Activated CD4-positive, alpha-beta memory T cell treated with anti-CD3 and anti-CD28 coated beads, Interleukin-2, amount 10 ng/mL, durations not matched to agents 7 days and 5 days (primary cell): ENCODE results near the gene KCNMA1. TPM values are rescaled to one million over a fixed set of nuclear protein-coding genes. Genes with fewer than 3 reads are reported as not detected.

ENCODE experiments used
- CTCF ChIA-PET: fragments of 350-600 bp; sonication (Branson Sonifier 250); formaldehyde crosslinking; loops from one replicate; lab custom pipeline; 2021; ENCODE audit warnings: antibody characterized with exemption, inconsistent platforms; lab: Charles Lee
- POLR2A ChIA-PET: fragments of 350-600 bp; sonication (Branson Sonifier 250); formaldehyde crosslinking; loops from one replicate; lab custom pipeline; 2021; ENCODE audit warnings: antibody characterized with exemption; lab: Charles Lee
- DNase-seq: peaks from one replicate; pipeline ENCODE4 v3.0.0-alpha.2; 2020
- H3K27ac Mint-ChIP-seq: one replicate; pipeline ENCODE4 v1.8.0; 2021; ENCODE audit warnings: mild to moderate bottlenecking, mixed read lengths
- H3K27me3 Mint-ChIP-seq: one replicate; pipeline ENCODE4 v1.8.0; 2021; ENCODE audit warnings: mixed read lengths
- H3K36me3 Mint-ChIP-seq: one replicate; pipeline ENCODE4 v1.8.0; 2021; ENCODE audit warnings: low read depth, mixed read lengths
- H3K4me1 Mint-ChIP-seq: one replicate; pipeline ENCODE4 v1.8.0; 2021; ENCODE audit warnings: mixed read lengths
- H3K4me3 Mint-ChIP-seq: one replicate; pipeline ENCODE4 v1.8.0; 2021; ENCODE audit warnings: mild to moderate bottlenecking, mixed read lengths
- H3K9me3 Mint-ChIP-seq: one replicate; pipeline ENCODE4 v1.8.0; 2021; ENCODE audit warnings: mixed read lengths
- total RNA-seq, 2 experiments: library from RNA; stranded (reverse); gene quantifications; one replicate each; pipeline ENCODE4 v1.2.3, GENCODE V29; 2021

KCNMA1 gene
- total RNA-seq, 2 experiments from 2014 or later: 0.25 to 0.38 TPM

GRCh38 chr10:77123330-77123729, 514.3 kb downstream of the KCNMA1 start:
- peaks cover 2% of the 10 kb centered on the region for H3K27me3 Mint-ChIP-seq
- CTCF ChIA-PET: interaction anchor here (0.6 kb wide), 1 partner anchor 24 kb away, joined by 3 read pairs; no protein-coding TSS in a partner anchor
- H3K9me3 Mint-ChIP-seq: no peaks in the 10 kb centered on the region
- H3K36me3 Mint-ChIP-seq: no peaks in the 10 kb centered on the region
- no peak overlapping the region for H3K4me3 Mint-ChIP-seq
- no peak overlapping the region for H3K27ac Mint-ChIP-seq
- DNase-seq: no peak
- POLR2A ChIA-PET: no interaction called here
- H3K4me1 Mint-ChIP-seq: no peaks in the 10 kb centered on the region

GRCh38 chr10:77121829-77122228, 515.8 kb downstream of the KCNMA1 start:
- no peaks in the 10 kb centered on the region for H3K36me3 Mint-ChIP-seq
- ChIA-PET POLR2A (no interaction called here), CTCF (no interaction called here)
- H3K4me1 Mint-ChIP-seq: no peaks in the 10 kb centered on the region
- no peak overlapping the region for H3K4me3 Mint-ChIP-seq
- no peaks in the 10 kb centered on the region for H3K27me3 Mint-ChIP-seq
- H3K9me3 Mint-ChIP-seq: no peaks in the 10 kb centered on the region
- no peak for DNase-seq
- H3K27ac Mint-ChIP-seq: no peak overlapping the region

GRCh38 chr10:77120666-77121376, 516.8 kb downstream of the KCNMA1 start:
- H3K27ac Mint-ChIP-seq: no peak overlapping the region
- POLR2A ChIA-PET: no interaction called here
- H3K4me3 Mint-ChIP-seq: no peak overlapping the region
- no peaks in the 10 kb centered on the region for H3K9me3 Mint-ChIP-seq
- CTCF ChIA-PET: no interaction called here
- no peaks in the 10 kb centered on the region for H3K4me1 Mint-ChIP-seq
- H3K27me3 Mint-ChIP-seq: no peaks in the 10 kb centered on the region
- no peaks in the 10 kb centered on the region for H3K36me3 Mint-ChIP-seq
- DNase-seq: no peak

GRCh38 chr10:77120012-77120411, 517.6 kb downstream of the KCNMA1 start:
- Mint-ChIP-seq H3K27ac (no peak overlapping the region), H3K4me1 (no peaks in the 10 kb centered on the region), H3K27me3 (no peaks in the 10 kb centered on the region), H3K9me3 (no peaks in the 10 kb centered on the region), H3K4me3 (no peak overlapping the region), H3K36me3 (no peaks in the 10 kb centered on the region)
- CTCF ChIA-PET: no interaction called here
- POLR2A ChIA-PET: no interaction called here
- no peak for DNase-seq

- Mint-ChIP-seq H3K27me3 (no peaks in the 10 kb centered on the region), H3K36me3 (no peaks in the 10 kb centered on the region), H3K4me1 (no peaks in the 10 kb centered on the region), H3K27ac (no peak overlapping the region), H3K9me3 (no peaks in the 10 kb centered on the region), H3K4me3 (no peak overlapping the region)
- DNase-seq: no peak
- ChIA-PET CTCF (no interaction called here), POLR2A (no interaction called here)
Measured at GRCh38 chr10:77118603-77119282, 518.9 kb downstream of the KCNMA1 start.

GRCh38 chr10:77117501-77117900, 520.1 kb downstream of the KCNMA1 start:
- ChIA-PET POLR2A (no interaction called here), CTCF (no interaction called here)
- no peaks in the 10 kb centered on the region for H3K4me1 Mint-ChIP-seq
- no peak overlapping the region for H3K4me3 Mint-ChIP-seq
- H3K9me3 Mint-ChIP-seq: no peaks in the 10 kb centered on the region
- H3K27ac Mint-ChIP-seq: no peak overlapping the region
- H3K36me3 Mint-ChIP-seq: no peaks in the 10 kb centered on the region
- no peak for DNase-seq
- no peaks in the 10 kb centered on the region for H3K27me3 Mint-ChIP-seq

- no peaks in the 10 kb centered on the region for H3K9me3 Mint-ChIP-seq
- CTCF ChIA-PET: no interaction called here
- no peaks in the 10 kb centered on the region for H3K27me3 Mint-ChIP-seq
- POLR2A ChIA-PET: no interaction called here
- H3K36me3 Mint-ChIP-seq: no peaks in the 10 kb centered on the region
- DNase-seq: no peak
- no peak overlapping the region for H3K4me3 Mint-ChIP-seq
- no peaks in the 10 kb centered on the region for H3K4me1 Mint-ChIP-seq
- no peak overlapping the region for H3K27ac Mint-ChIP-seq
Measured at GRCh38 chr10:77116904-77117303, 520.7 kb downstream of the KCNMA1 start.

- no peak for DNase-seq
- H3K36me3 Mint-ChIP-seq: no peaks in the 10 kb centered on the region
- H3K4me1 Mint-ChIP-seq: no peaks in the 10 kb centered on the region
- H3K27ac Mint-ChIP-seq: no peak overlapping the region
- no peaks in the 10 kb centered on the region for H3K9me3 Mint-ChIP-seq
- no peaks in the 10 kb centered on the region for H3K27me3 Mint-ChIP-seq
- CTCF ChIA-PET: no interaction called here
- POLR2A ChIA-PET: no interaction called here
- no peak overlapping the region for H3K4me3 Mint-ChIP-seq
Measured at GRCh38 chr10:77114181-77114821, 523.3 kb downstream of the KCNMA1 start.

GRCh38 chr10:77111611-77112550, 525.7 kb downstream of the KCNMA1 start:
- Mint-ChIP-seq H3K9me3 (no peaks in the 10 kb centered on the region), H3K4me1 (no peaks in the 10 kb centered on the region), H3K27me3 (no peaks in the 10 kb centered on the region), H3K36me3 (no peaks in the 10 kb centered on the region), H3K4me3 (no peak overlapping the region), H3K27ac (no peak overlapping the region)
- ChIA-PET POLR2A (no interaction called here), CTCF (no interaction called here)
- no peak for DNase-seq

GRCh38 chr10:77110757-77111156, 526.9 kb downstream of the KCNMA1 start:
- H3K4me1 Mint-ChIP-seq: no peaks in the 10 kb centered on the region

GRCh38 chr10:77109351-77109994, 528.1 kb downstream of the KCNMA1 start:
- no peaks in the 10 kb centered on the region for H3K9me3 Mint-ChIP-seq
- H3K36me3 Mint-ChIP-seq: no peaks in the 10 kb centered on the region

More at GRCh38 chr10:77110757-77111156, 526.9 kb downstream of the KCNMA1 start:
- Mint-ChIP-seq H3K4me3 (no peak overlapping the region), H3K9me3 (no peaks in the 10 kb centered on the region), H3K27ac (no peak overlapping the region), H3K36me3 (no peaks in the 10 kb centered on the region), H3K27me3 (no peaks in the 10 kb centered on the region)
- no peak for DNase-seq
- ChIA-PET CTCF (no interaction called here), POLR2A (no interaction called here)

GRCh38 chr10:77106676-77107075, 530.9 kb downstream of the KCNMA1 start:
- no peaks in the 10 kb centered on the region for H3K27me3 Mint-ChIP-seq
- no peak overlapping the region for H3K4me3 Mint-ChIP-seq
- no peaks in the 10 kb centered on the region for H3K4me1 Mint-ChIP-seq
- CTCF ChIA-PET: no interaction called here
- no peak for DNase-seq
- POLR2A ChIA-PET: no interaction called here
- H3K9me3 Mint-ChIP-seq: no peaks in the 10 kb centered on the region
- no peak overlapping the region for H3K27ac Mint-ChIP-seq
- H3K36me3 Mint-ChIP-seq: no peaks in the 10 kb centered on the region

More at GRCh38 chr10:77109351-77109994, 528.1 kb downstream of the KCNMA1 start:
- ChIA-PET POLR2A (no interaction called here), CTCF (no interaction called here)
- H3K27ac Mint-ChIP-seq: no peak overlapping the region
- no peak overlapping the region for H3K4me3 Mint-ChIP-seq
- no peaks in the 10 kb centered on the region for H3K4me1 Mint-ChIP-seq
- H3K27me3 Mint-ChIP-seq: no peaks in the 10 kb centered on the region
- DNase-seq: no peak
